HG03558 (cell line): ENCODE measurements around the gene CADM4.
"Not testable (repeated sequence)": the region's sequence is repeated elsewhere in the genome, so short reads cannot be mapped to it uniquely, and the experiment has no call there.

Source experiments
- ATAC-seq: cut with Tn5 transposase; IDR thresholded peaks from one replicate; pipeline ENCODE4 v1.9.1; 2021; ENCODE audit warnings: moderate number of reproducible peaks; ENCODE audit not compliant: unreplicated experiment; ENCODE audit errors: extremely low read depth

Gene CADM4

DNA sequence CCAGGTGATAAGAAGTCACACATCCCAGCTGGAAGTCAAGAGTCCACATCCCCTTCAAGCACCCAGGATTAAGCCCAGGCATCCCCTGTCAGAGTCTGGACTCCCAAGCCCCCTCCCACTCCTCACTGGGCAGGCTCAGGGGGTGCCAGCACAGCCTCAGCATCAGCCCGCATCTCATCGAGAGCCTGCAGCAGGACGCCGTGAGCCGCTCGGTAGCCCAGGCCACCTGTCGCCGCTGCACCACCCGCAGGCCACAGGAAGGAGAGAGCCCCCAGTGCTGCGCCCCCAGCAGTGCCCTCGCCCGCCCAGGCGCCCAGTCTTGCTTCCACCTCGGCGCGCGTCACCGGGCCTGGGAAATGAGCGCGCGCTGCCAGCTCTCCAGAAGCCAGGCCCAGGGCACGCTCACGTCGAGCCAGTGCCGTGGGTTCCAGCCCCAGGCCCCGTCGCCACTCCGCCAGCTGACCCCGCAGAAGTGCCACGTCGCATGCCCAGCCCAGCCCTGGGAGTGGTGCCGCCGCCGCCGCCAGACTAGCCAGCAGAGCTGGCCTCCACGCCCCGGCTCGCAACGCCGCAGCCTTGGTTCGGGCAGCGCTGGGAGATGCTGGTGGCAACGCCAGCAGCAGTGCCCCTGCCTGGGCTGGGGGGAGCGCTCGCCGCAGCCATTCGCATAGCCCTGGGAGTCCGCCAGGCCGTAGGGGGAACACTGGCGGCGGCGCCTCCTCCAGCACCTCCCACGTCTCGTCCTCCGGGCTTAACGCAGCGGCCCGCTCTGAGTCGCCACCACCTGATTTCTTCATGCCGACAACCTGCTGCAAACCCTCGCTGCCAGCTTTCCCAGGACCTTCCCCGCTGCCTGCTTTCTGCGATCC lies 47.5 kb downstream of the CADM4 start:
- ATAC-seq, result no peak

DNA sequence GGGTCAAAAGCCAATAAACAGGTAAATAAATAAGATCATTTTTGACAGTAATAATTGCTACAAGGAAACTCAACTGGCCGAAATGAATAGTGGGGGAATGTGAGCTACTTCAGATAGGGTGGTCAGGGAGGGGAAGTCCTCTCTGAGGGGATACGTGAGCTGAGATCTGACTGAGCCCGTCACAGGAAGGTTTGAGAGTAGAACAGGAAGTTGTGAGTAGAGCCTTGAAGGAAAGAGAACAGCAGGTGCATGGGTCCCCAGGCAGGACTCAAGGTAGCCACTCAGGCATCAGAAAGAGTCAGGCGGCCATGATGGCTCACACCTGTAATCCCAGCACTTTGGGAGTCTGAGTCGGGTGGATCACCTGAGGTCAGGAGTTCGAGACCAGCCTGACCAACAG lies 50.0 kb downstream of the CADM4 start:
- ATAC-seq, result no peak

DNA sequence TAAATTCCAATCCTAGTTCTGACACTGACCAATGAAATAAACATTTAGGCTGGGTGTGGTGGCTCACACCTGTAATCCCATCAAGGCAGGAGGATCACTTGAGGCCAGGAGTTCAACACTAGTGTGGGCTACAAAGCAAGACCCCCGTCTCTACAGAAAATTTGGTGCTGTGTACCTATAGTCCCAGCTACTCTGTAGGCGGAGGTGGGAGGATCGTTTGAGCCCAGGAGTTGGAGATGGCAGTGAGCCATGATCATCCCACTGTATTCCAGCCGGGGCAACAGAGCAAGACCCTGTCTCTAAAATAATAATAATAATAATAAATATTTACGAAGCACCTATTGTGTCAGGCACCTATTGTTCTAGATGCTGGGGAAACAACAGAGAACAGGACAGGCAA lies 50.4 kb downstream of the CADM4 start:
- no peak for ATAC-seq

DNA sequence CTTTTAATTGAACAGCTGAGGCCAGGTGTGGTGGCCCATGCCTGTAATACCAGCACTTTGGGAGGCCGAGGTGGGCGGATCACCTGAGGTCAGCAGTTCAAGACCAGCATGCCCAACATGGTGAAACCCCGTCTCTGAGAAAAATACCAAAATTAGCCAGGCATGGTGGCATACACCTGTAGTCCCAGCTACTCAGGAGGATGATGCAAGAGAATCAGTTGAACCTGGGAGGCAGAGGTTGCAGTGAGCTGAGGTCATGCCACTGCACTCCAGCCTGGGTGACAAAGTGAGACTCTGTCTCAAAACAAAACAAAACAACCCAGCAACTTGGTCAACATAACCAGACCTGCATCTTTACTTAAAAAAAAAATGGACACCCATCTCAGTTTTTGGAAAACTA lies 52.6 kb downstream of the CADM4 start:
- ATAC-seq, result not testable (repeated sequence)

DNA sequence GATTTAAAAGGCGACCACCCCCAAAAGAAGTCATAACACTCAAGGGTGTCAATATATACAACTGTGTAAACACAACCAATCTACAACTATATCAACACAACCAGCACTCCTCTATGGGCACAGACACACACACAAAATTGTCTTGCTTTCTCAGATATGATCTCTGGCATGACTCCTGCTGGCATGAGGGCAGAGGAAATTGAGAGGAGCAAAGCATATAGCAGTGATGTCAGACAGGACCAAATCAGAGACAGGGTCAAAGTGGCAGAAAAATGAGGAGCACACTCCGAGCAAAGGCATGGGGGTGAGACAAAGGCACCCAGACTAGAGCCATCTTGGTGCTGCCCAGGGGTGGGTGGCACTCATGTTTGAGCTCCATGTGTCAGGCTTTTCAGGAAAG lies 53.3 kb downstream of the CADM4 start:
- no peak for ATAC-seq

DNA sequence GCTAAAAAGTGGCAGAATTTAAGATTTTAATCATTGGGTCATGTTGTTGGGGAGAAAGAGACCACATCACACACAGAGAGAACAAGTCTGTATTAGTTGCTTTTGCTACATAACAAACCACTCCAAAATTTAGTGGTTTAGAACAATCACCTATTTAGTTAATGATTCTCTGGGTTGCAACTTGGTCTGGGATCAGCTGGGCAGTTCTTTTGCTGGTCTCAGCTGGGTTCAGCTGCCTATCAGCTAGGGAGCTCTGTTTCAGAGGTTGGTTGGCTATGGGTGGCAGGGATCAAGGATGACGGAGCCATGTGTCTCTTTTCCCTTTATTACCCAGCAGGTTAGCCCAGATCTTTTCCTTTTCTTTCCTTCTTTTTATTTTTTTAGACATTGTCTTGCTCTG lies 55.2 kb downstream of the CADM4 start:
- ATAC-seq, result no peak

DNA sequence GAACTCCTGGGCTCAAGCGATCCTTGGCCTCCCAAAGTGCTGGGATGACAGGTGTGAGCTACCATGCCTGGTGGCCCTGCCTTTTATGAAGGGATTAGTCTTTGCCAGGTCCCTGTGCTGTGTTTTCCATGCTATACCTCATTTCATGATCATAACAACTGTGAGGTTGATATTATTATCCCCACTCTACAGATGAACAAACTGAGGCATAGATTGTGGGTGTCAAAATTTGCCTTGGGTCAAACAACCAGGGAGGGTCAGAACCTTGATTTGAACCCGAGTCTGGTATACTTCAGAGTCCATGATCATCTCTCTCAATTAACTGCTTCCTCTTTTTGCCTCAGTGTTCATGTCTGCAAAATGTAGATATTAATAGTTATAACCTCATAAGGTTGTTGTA lies 57.2 kb downstream of the CADM4 start:
- ATAC-seq, result no peak

DNA sequence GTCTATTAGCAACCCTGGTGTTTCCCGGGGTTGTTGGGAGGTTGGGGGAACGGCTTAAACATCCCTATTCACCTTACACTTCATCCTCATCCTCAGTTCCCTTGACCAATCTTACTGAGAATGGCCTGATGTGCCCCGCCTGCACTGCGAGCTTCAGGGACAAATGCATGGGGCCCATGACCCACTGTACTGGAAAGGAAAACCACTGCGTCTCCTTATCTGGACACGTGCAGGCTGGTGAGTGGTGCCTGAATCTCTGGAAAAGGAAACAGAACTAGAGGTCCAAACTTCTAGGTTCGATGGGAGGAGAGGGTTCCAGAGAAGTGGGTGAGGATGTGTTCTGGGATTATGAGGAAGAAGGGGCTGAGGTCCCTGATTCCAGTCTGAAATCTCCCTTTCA lies 58.2 kb downstream of the CADM4 start:
- no peak for ATAC-seq

DNA sequence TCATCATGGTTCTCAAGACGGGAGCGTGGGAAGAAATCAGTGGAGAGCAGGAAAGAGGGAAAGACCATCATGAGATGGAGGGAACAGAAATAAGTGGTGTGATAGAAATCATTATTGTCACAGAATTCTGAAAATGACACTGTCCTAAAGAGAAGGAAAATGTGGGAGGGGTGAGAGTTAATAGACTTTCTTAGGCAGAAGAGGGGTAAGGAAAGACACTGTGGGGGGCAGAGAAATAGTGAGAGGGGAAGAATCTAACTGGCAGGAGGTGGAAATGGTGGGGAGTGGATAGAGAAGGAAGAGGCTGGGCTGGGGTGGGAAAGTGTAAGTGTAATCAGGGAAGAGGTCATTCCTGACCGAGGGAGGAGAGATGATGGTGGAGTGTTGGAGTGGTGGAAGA lies 60.9 kb downstream of the CADM4 start:
- no peak for ATAC-seq

DNA sequence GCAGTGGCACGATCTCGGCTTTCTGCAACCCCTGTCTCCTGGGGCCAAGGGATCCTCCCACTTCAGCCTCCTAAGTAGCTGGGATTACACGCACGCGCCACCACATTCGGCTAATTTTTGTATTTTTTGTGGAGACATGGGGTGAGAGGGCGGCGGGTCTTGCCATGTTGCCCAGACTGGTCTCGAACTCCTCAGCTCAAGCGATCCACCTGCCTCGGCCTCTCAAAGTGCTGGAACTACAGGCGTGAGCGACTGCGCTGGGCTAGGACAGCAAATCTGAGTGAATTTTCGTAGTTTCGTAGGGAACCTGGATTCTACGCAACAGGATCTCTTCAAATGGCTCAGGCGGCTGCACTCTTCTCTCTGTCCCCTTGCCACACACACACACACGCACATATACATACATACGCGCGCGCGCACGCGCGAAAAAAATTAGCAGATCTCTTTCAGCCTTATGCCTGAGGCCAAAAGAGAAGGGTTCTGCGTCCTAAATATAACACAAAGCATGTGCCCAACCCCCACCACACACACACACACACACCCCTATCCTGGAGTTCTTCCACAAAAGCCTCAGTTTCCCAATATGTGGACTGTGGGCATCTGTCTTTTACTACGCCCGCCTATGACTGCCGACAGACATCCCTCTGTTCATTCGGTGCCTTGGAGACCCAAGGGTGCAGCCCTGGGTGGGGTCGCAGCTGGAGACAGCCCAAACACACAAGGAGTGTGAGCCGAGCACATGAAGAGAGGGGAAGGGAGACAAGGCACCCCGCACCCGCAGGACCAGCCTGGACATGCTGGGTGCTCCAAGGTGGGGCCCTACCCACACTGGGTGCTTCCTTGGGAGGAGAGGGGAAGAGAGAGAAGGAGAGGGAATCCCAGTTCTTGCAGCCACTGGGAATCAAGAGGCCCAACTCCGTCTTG lies 63.4 kb downstream of the CADM4 start:
- ATAC-seq, result no peak

DNA sequence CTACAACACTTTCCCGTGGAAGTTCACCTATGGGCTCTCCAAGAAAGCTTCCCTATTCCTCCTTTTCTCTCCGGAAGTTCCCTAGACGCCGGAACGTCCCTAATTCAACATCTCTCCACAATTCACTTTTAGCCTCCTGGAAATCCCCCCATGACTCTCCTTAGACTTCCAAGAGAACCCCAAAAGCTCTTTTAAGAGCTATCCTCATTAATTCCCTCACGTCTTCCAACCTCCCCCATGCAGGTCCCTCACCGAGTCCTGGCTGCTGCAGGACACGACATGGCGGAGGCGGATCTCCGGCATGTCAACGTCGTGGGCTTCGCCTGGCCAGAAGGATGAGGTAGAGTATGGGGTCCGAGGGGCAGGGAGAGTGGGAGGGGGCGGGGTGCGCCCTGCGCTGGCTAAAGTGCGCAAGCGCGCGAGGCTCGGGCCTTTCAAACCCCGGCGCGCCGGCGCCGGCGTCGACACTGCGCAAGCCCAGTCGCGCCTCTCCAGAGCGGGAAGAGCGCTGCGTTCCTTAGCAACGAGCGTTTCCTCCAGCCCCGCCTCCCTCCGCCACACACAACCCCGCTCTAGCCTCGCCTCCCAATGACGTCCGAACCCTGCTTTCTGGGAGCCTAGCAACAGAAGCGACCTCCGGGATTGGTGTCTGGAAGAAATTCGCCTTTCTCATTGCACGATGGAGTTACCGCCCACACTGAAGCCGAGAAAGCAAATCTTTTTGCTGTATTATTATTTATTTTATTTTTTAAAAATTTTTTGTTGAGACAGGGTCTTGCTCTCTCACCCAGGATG lies 64.3 kb downstream of the CADM4 start, which contains the start of the genes PINLYP and XRCC1:
TSS of gene PINLYP (plus strand) at position 646 of the 795 bp plus-strand sequence. CDS start 1,391 bp downstream, outside the sequence.
TSS of gene XRCC1 (minus strand) at position 372 of the 795 bp plus-strand sequence. CDS start at position 303, 69 bp downstream.
- ATAC-seq, result peak; percentile 75

DNA sequence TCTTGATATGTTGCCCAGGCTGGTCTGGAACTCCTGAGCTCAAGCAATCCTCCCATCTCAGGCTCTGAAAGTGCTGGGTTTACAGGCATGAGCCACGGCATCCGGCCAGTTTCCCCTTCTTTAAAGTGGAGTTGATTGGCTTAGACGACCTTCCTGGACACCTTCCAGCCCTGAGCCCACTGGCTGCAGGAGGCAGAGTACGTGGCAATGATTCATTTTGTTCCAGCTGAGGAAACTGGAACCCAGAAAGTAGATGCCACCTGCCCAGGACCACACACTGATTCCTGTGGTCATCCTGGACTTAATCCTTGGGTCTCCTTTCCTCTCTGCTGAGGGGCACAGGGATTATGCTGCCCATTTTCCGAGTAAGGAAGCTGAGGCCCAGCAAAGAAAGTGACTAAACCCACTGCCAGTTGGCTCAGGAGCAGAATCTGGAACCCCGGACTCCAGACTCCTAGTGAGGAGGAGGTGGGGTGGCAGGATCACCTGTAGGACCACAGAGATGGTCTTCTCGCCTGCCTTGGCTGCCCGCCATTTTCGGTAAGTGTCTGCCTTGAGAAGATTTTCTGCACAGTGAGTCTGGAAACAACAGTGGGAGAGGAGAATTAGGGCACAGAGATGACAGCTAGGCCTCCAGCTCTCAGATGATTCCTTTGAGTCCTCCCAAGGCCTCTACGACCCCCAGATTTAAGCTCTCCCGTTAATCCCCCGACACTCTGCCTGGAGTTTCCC lies 65.1 kb downstream of the CADM4 start:
- ATAC-seq, result no peak
